H1 (cell line): ENCODE data around the gene TSEN34. TPM values are rescaled to one million over a fixed set of nuclear protein-coding genes. Genes with fewer than 3 reads are reported as not detected.
"Not testable (repeated sequence)": the region's sequence is repeated elsewhere in the genome, so short reads cannot be mapped to it uniquely, and the experiment has no call there.

Experiments
- CTCF ChIA-PET: fragments of 300-600 bp; sonication (Branson Sonifier 250); formaldehyde crosslinking; loops from one replicate; lab custom pipeline; 2021; ENCODE audit not compliant: partially characterized antibody; lab: Charles Lee
- POLR2A ChIA-PET: fragments of 300-600 bp; sonication (Branson Sonifier 250); formaldehyde crosslinking; loops from one replicate; lab custom pipeline; 2021; ENCODE audit warnings: inconsistent platforms; ENCODE audit not compliant: partially characterized antibody; lab: Charles Lee
- DNase-seq, 2 experiments: peaks; one replicate each; pipeline versions ENCODE4 v3.0.0 to v3.0.0-alpha.2; 2010 to 2022; ENCODE audit warnings: low spot score in 2 of 2, low read depth in 1 of 2, mixed read lengths in 1 of 2
- FAIRE-seq: peaks from 2 replicates; lab custom pipeline; 2011; peaks lifted over from hg19 to GRCh38; lab: Jason Lieb, UNC
- H2AFZ ChIP-seq: 2 replicates; pipeline ENCODE4 v1.8.1; 2012; ENCODE audit warnings: low read length, inconsistent platforms
- H2AK5ac ChIP-seq: 2 replicates; pipeline ENCODE4 v1.6.1; 2013; ENCODE audit warnings: low read depth, low read length
- H2BK120ac ChIP-seq: replicated peaks from 2 replicates; pipeline ENCODE3; 2013; ENCODE audit warnings: low read depth, low read length, inconsistent platforms
- H2BK12ac ChIP-seq: 2 replicates; pipeline ENCODE4 v1.6.1; 2013; ENCODE audit warnings: low read depth, low read length
- H2BK15ac ChIP-seq: 2 replicates; pipeline ENCODE4 v1.6.1; 2013; ENCODE audit warnings: low read length
- H2BK20ac ChIP-seq: 2 replicates; pipeline ENCODE4 v1.6.1; 2013; ENCODE audit warnings: low read length
- H2BK5ac ChIP-seq: 2 replicates; pipeline ENCODE4 v1.6.1; 2013; ENCODE audit warnings: low read depth, low read length
- H3K14ac ChIP-seq: 2 replicates; pipeline ENCODE4 v1.6.1; 2013; ENCODE audit warnings: inconsistent platforms; ENCODE audit not compliant: insufficient read length
- H3K18ac ChIP-seq: 2 replicates; pipeline ENCODE4 v1.6.1; 2013; ENCODE audit warnings: low read length; ENCODE audit errors: extremely low read depth
- H3K23ac ChIP-seq: 2 replicates; pipeline ENCODE4 v1.6.1; 2013; ENCODE audit warnings: inconsistent platforms; ENCODE audit not compliant: insufficient read length
- H3K23me2 ChIP-seq: 2 replicates; pipeline ENCODE4 v1.6.1; 2013; ENCODE audit warnings: low read depth, low read length
- H3K27ac ChIP-seq: 2 replicates; pipeline ENCODE4 v1.6.1; 2011; ENCODE audit warnings: low read depth, low read length, inconsistent platforms
- H3K27me3 ChIP-seq, 4 experiments: replicated peaks in 1 of 4; 1 replicate in 1 of 4; 2 replicates in 3 of 4; pipeline versions ENCODE4 v1.6.1 to v1.8.1; 2011 to 2013; ENCODE audit warnings: low read length in 3 of 4, mild to moderate bottlenecking in 3 of 4, inconsistent platforms in 2 of 4, mixed read lengths in 2 of 4, moderate library complexity in 1 of 4; ENCODE audit not compliant: control insufficient read depth in 3 of 4, insufficient read depth in 3 of 4; ENCODE audit errors: extremely low read depth in 1 of 4
- H3K36me3 ChIP-seq, 4 experiments: 2 replicates each; pipeline versions ENCODE4 v1.6.1 to v1.8.1; 2011 to 2013; ENCODE audit warnings: mild to moderate bottlenecking in 4 of 4, low read length in 3 of 4, moderate library complexity in 2 of 4, control low read depth in 1 of 4, inconsistent platforms in 1 of 4; ENCODE audit not compliant: insufficient read depth in 4 of 4, control insufficient read depth in 2 of 4
- H3K4ac ChIP-seq: replicated peaks from 2 replicates; pipeline ENCODE3; 2013; ENCODE audit warnings: low read length, low read depth, mixed read lengths, inconsistent platforms; ENCODE audit not compliant: insufficient read length
- H3K4me1 ChIP-seq, 4 experiments: replicated peaks in 1 of 4; 1 replicate in 1 of 4; 2 replicates in 3 of 4; pipeline versions ENCODE4 v1.6.1 to v1.8.1; 2011 to 2013; ENCODE audit warnings: low read length in 3 of 4, inconsistent platforms in 2 of 4, mixed read lengths in 1 of 4; ENCODE audit not compliant: insufficient read depth in 4 of 4, control insufficient read depth in 3 of 4
- H3K4me2 ChIP-seq, 2 experiments: 2 replicates each; pipeline versions ENCODE4 v1.6.1 to v1.8.1; 2011 to 2013; ENCODE audit warnings: low read depth in 2 of 2, low read length in 2 of 2, control low read depth in 1 of 2, inconsistent platforms in 1 of 2, mild to moderate bottlenecking in 1 of 2; ENCODE audit not compliant: insufficient read depth in 1 of 2
- H3K4me3 ChIP-seq, 4 experiments: fragments of 200-600, 300-600 bp in 1 of 4; sonication (generic), shearing (Covaris generic), sonication (Bioruptor Twin) in 1 of 4; 2 replicates each; pipeline versions ENCODE4 v1.5.1 to v1.8.1; 2011 to 2016; ENCODE audit warnings: low read length in 4 of 4, low read depth in 3 of 4, control low read depth in 2 of 4, inconsistent platforms in 2 of 4, mild to moderate bottlenecking in 2 of 4, mixed read lengths in 1 of 4, moderate library complexity in 1 of 4; ENCODE audit not compliant: insufficient read depth in 2 of 4; ENCODE audit errors: extremely low read depth in 1 of 4
- H3K56ac ChIP-seq: replicated peaks from 2 replicates; pipeline ENCODE3; 2013; ENCODE audit warnings: low read depth, mild to moderate bottlenecking, mixed read lengths, low read length, inconsistent platforms; ENCODE audit not compliant: insufficient read length
- H3K79me1 ChIP-seq: 2 replicates; pipeline ENCODE4 v1.6.1; 2013; ENCODE audit warnings: low read depth, low read length, control low read depth
- H3K79me2 ChIP-seq, 2 experiments: 2 replicates each; pipeline versions ENCODE4 v1.6.1 to v1.8.1; 2012 to 2013; ENCODE audit warnings: low read length in 2 of 2, mild to moderate bottlenecking in 2 of 2, inconsistent platforms in 1 of 2; ENCODE audit not compliant: insufficient read depth in 2 of 2, control insufficient read depth in 1 of 2
- H3K9ac ChIP-seq, 4 experiments: replicated peaks in 1 of 4; 1 replicate in 1 of 4; 2 replicates in 3 of 4; pipeline versions ENCODE4 v1.6.1 to v1.8.1; 2011 to 2013; ENCODE audit warnings: low read depth in 3 of 4, low read length in 3 of 4, control low read depth in 2 of 4, mild to moderate bottlenecking in 2 of 4, moderate library complexity in 2 of 4, inconsistent platforms in 1 of 4; ENCODE audit errors: extremely low read depth in 1 of 4
- H3K9me3 ChIP-seq, 2 experiments: 2 replicates each; pipeline versions ENCODE4 v1.6.1 to v1.8.1; 2012 to 2013; ENCODE audit warnings: mild to moderate bottlenecking in 2 of 2, moderate library complexity in 2 of 2, control low read depth in 1 of 2, inconsistent platforms in 1 of 2, low read depth in 1 of 2, low read length in 1 of 2, mixed read lengths in 1 of 2; ENCODE audit not compliant: insufficient read depth in 2 of 2
- H4K20me1 ChIP-seq, 2 experiments: replicated peaks in 1 of 2; 2 replicates each; pipeline versions ENCODE3 to v1.8.1; 2011 to 2013; ENCODE audit warnings: inconsistent platforms in 2 of 2, low read length in 2 of 2, mild to moderate bottlenecking in 1 of 2; ENCODE audit not compliant: insufficient read depth in 2 of 2, control insufficient read depth in 1 of 2
- H4K5ac ChIP-seq: 2 replicates; pipeline ENCODE4 v1.6.1; 2013; ENCODE audit warnings: low read length, low read depth, mixed read lengths, inconsistent platforms; ENCODE audit not compliant: insufficient read length
- H4K8ac ChIP-seq: 2 replicates; pipeline ENCODE4 v1.8.0; 2013; ENCODE audit warnings: mild to moderate bottlenecking, moderate library complexity, low read length, inconsistent platforms; ENCODE audit not compliant: insufficient read depth; ENCODE audit errors: extremely low read depth
- H4K91ac ChIP-seq: replicated peaks from 2 replicates; pipeline ENCODE3; 2013; ENCODE audit warnings: low read length, mixed read lengths, inconsistent platforms; ENCODE audit not compliant: insufficient read length
- WGBS, 2 experiments: shearing (Covaris generic) in 1 of 2; methylation state at CpG; one replicate each; pipeline versions ENCODE4 v1.1.6 to v1.1.7; 2013 to 2015; ENCODE audit warnings: low lambda C conversion rate in 2 of 2, mixed read lengths in 2 of 2, inconsistent platforms in 1 of 2, low coverage in 1 of 2, missing lambda C conversion rate in 1 of 2; ENCODE audit not compliant: insufficient replicate concordance in 2 of 2, insufficient coverage in 1 of 2, insufficient read length in 1 of 2; ENCODE audit errors: extremely low coverage in 1 of 2, missing lambda C conversion rate in 1 of 2; 5-methylcytosine and 5-hydroxymethylcytosine counted together
- polyA plus RNA-seq, 7 experiments: library from polyadenylated mRNA; depleted of rRNA in 3 of 7; stranded (reverse) in 5 of 7; unstranded in 2 of 7; fragments of >200 nt in 5 of 7; fragments of 200-250 nt in 2 of 7; gene quantifications; 1 replicate in 5 of 7; 2 replicates in 1 of 7; 4 replicates in 1 of 7; pipeline versions ENCODE4 v1.2.1 to v1.2.3, GENCODE V29; 2011 to 2013; ENCODE audit warnings: missing spikeins in 2 of 7, mixed read lengths in 2 of 7
- total RNA-seq: library from RNA; stranded (reverse); fragmentation: NEBNext Ultra II Directional; extraction: Animal tissue kit (Norgen Biotek cat#: 25700); gene quantifications from 2 replicates; pipeline ENCODE4 v1.2.1, GENCODE V29; 2021

Gene TSEN34
- total and polyA plus RNA-seq, 2 of the 8 experiments (the other 6 are each of a cell fraction or from before 2014, with no cell fraction given), result 22.5 to 52.3 TPM

DNA sequence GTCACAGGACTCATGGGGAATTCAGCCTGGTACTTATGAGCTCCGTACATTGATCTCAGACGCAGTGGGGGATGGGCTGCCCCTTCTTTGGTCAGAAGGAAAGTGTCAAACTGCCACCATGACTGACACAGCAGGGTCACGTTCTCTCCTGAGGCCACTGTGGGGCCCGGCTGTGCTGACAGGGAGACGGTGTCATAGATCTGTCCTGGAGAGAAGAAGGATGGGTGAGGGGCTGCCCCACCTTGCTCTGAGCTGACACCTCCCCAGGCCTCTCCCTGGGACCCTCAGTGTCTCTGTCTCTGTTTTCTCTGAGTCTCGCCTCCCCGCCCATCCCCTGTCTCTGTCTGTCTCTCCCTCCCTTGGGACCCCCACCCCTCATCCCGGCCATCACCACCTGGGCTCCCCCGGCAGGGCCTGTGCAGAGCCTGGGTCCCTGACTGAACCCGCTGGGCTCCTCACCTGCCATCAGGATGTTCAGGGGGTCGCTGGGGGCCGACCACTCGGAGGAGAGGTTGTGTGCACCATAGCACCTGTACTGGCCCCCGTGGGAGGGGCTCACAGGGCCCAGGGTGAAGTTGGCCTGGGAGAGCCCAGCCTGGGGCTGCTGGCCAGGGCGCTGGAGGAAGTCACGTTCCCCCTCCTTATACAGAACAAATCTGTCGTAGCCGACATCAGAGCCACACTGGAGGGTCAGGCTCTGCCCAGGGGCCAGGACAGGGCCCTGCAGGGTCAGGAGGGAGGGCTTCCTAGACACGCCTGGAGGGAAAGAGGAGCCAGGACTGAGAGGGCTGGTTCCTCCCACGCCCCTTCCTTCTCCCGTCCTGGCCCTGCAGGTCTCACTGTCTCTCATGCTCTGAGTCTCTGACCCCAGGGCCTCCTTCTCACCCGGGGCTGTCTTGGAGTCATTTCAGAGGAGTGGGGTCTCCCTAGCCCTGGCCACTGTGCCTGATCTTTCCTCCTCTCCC, 49.5 kb downstream of the TSEN34 start:
- H2BK20ac ChIP-seq, H3K23me2 ChIP-seq, DNase-seq, H3K56ac ChIP-seq, H2BK5ac ChIP-seq, H3K36me3 ChIP-seq, H3K27ac ChIP-seq, H3K9me3 ChIP-seq, H3K4me3 ChIP-seq, H2AK5ac ChIP-seq, H3K4ac ChIP-seq, H2BK12ac ChIP-seq, H3K79me1 ChIP-seq, H4K91ac ChIP-seq, FAIRE-seq, H2BK120ac ChIP-seq, H2AFZ ChIP-seq, H3K14ac ChIP-seq, H3K18ac ChIP-seq, H4K8ac ChIP-seq, H3K4me1 ChIP-seq, H2BK15ac ChIP-seq, H4K20me1 ChIP-seq, H3K23ac ChIP-seq, H3K27me3 ChIP-seq, H4K5ac ChIP-seq, H3K79me2 ChIP-seq, POLR2A ChIA-PET, H3K9ac ChIP-seq, H3K4me2 ChIP-seq: not testable (repeated sequence)
- whole genome bisulfite sequencing, 2 experiments, result 84% methylated on average over 11 of the region's 22 CpGs; no CpG with 5 or more reads in 1 of the 2 experiments
- CTCF ChIA-PET, result interaction anchor here (1.5 kb wide), 1 partner anchor 19 kb away, joined by 3 read pairs; no protein-coding TSS in a partner anchor
